ENCODE measurements around the gene CAND2. TPM values are rescaled to one million over a fixed set of nuclear protein-coding genes. Genes with fewer than 3 reads are reported as not detected.
"Not testable (repeated sequence)": the region's sequence is repeated elsewhere in the genome, so short reads cannot be mapped to it uniquely, and the experiment has no call there.

CAND2 gene
- total RNA-seq, 4 donors from 2014 or later: 2.2 to 6.8 (median 4.9) TPM

DNA sequence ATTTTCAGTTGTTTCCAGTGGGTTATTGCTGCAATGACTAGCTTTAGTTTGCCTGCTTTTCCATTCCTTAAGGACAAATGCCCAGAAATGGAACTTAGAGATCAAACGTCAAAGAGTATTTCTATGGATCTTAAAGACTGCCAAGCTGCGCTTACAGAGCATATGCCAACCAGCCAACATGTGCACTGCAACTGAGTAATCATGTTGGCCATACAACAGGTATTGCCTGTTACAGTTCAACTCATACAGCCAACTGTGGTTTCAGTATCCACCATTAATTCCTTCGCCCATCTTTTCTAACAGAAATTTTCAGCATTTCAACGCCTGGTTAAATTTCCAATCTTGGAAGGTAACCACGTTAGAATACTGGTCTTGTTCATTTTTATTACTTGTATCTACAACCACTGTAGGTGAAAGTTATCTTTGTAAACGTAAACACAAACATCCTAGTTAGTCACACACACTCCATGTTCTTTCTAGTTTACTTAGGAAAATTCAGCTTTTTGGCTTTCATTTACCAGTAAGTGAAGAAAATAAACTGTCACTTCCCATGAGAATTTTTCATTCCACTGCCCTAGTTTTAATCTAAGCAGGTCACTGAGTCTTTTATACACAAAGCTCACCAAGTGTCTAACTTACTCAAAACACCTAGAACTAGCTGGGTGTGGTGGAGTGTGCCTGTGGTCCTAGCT, 41.0 kb downstream of the CAND2 start:
- TF ChIP-seq, protein P1, sequence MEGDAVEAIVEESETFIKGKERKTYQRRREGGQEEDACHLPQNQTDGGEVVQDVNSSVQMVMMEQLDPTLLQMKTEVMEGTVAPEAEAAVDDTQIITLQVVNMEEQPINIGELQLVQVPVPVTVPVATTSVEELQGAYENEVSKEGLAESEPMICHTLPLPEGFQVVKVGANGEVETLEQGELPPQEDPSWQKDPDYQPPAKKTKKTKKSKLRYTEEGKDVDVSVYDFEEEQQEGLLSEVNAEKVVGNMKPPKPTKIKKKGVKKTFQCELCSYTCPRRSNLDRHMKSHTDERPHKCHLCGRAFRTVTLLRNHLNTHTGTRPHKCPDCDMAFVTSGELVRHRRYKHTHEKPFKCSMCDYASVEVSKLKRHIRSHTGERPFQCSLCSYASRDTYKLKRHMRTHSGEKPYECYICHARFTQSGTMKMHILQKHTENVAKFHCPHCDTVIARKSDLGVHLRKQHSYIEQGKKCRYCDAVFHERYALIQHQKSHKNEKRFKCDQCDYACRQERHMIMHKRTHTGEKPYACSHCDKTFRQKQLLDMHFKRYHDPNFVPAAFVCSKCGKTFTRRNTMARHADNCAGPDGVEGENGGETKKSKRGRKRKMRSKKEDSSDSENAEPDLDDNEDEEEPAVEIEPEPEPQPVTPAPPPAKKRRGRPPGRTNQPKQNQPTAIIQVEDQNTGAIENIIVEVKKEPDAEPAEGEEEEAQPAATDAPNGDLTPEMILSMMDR (IDR thresholded peaks at IDR 0.05): no peak
- no peak for DNase-seq (ENCODE audit: low spot score)
- ATAC-seq (ENCODE audit: low FRiP score): no peak

DNA sequence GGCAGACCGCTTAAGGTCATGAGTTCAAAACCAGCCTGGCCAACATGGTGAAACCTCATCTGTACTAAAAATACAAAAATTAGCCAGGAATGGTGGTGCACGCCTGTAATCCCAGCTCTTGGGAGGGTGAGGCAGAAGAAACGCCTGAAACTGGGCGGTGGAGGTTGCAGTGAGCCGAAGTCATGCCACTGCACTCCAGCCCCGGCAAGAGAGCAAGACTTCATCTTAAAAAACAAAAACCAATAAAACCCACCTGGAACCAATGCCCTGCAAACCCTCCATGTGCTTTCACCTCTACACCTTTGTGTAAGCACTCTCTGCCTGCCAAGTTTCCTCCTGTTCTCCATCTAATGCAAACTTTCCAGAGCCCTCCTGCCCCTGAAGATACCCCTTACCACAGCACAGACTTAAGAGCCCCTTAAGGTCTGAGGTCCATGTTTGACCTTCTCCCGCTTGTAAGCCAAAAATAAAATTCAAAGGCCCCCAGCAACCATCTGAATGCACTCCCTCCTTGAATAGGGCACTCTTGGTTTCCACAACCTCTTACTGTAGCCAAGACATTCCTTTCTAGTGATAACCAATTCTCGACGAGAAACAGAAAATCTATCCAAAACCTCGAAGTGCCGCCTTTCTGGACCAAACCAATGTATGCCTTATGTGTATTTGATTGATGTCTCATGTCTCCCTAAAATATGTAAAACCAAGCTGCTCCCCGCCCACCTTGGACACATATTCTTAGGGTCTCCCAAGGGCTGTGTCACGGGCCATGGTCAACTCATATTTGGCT, 41.9 kb downstream of the CAND2 start:
- ATAC-seq (ENCODE audit: low FRiP score): no peak
- no peak for DNase-seq (ENCODE audit: low spot score)
- TF ChIP-seq, protein P1 (IDR thresholded peaks at IDR 0.05): no peak

DNA sequence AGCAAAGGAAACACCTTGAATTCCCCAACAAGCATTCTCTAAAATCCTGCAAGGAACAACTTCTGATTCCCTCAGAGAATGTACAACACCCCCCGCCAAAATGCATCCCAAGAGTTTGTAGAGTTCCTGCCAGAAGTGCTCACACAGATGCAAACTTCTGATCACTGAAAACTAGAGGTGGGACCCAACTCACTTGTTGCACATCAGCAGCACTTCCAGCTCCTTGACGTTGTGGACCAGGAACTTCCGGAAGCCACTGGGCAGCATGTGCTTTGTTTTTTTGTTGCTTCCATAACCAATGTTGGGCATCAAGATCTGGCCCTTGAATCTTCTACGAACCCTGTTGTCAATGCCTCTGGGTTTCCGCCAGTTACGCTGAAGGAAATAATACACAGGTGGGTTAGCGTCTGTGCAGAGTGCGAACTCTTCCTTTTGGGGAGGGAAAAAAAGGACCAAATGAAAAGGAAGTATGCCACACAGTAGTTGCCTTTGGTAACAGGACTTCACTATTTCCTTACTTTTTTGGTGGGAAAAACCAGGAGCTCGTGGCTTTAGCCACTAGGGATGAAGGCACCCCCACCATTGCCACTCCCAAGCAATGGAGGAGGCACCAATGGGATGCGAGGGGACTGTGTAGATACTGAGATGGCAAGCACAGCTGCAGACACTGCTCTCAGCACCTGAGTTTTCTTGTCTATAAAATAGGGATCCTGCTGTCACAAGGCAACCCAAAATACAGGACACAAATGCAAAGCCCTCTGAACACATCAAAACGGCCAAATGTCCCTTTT, 42.9 kb downstream of the CAND2 start:
- ATAC-seq (ENCODE audit: low FRiP score) (no peak), DNase-seq (ENCODE audit: low spot score) (no peak)
- TF ChIP-seq, protein P1 (IDR thresholded peaks at IDR 0.05): no peak

DNA sequence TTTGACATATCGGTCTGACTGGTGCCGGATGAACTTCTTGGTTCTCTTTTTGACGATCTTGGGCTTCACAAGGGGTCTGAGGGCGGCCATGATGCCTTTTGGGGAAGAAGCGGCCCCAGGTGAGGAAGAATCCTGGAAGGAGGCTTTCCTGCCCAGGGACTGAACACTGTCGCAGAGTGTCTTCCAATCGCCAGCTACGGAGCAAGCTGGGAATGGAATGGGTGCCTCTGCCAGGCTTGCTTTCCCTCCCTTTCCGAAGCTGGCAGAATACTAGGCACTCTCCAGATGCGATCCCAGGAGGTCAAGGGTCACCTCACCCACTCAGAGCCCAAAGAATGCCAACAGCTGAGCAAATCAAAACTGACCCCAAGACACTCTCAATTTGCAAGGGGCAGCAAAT, 43.7 kb downstream of the CAND2 start:
- not testable (repeated sequence) for ATAC-seq (ENCODE audit: low FRiP score); DNase-seq (ENCODE audit: low spot score)

DNA sequence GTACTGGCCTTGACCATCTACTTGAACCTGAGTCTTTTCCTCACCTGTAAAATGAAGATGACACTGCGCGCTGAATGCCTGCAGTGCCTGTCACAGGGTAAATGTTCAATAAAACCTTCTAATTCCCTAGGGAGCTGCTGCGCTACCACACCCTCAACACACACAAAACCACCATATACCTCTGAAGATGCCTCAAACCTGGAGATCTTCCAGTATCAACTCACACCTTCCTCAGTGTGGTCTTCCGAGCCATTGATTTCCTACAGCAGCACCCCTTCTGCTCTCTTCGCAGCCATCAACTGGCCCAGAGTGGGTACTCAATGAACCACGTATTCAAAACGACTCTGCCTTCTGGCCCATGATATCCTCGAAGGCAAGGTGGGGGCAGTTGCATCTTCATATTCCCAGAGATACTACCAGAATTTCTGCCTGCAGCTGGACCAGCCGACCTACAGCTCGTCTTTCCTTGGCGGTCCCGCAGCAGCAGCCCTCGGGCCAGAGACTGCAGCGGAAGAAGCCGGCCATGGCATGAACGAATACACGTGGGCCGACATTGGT, 44.2 kb downstream of the CAND2 start:
- ATAC-seq (ENCODE audit: low FRiP score) (no peak), DNase-seq (ENCODE audit: low spot score) (no peak)
- TF ChIP-seq, protein P1 (IDR thresholded peaks at IDR 0.05): no peak

DNA sequence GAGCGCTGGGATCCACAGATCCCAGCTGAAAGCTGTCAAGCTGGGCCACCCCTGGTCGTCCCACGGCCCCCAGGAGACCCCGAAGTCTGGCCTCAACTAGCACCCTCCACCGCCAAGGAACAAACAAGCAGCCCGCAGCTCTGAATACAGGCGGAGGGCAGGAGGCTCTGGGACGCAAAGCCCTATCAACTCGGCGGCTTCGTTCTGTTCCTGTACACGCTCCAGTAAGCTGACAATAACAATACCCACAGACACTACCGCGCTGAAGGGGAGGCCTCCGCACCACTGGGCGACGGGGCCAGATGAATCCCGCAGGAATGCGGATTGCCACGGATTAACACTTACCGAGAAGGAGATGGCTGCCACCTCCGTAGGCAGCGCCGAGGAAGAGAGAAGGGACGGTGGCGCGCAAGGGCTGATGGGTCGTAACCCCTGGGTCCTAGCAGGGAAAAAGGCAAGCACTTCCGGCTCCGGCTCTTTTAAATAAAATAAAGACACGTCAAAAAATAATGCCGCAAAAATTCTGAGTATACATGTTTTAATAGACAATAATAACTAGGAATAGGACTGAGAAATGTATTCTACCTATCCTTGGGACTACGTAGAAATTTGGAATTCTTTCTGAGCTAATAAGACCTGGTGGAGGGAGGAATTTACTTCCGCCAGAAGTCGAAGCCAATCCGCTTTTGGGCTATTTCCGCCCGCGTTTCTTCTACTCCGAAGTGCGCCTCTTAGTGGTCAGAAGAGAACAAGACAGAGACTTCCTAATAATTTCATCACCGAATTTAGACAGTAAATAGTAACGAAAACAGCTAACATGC, 44.9 kb downstream of the CAND2 start, which contains the start of gene RPL32:
Gene RPL32, minus strand, starts transcription at position 417 of the 821 bp plus-strand sequence. CDS start 1,328 bp downstream, outside the sequence.
- DNase-seq (ENCODE audit: low spot score): peak; percentile 54
- TF ChIP-seq, protein P1 (IDR thresholded peaks at IDR 0.05): peak in 2 of 3 donors; percentile 20 to 29
- ATAC-seq (ENCODE audit: low FRiP score): peak; percentile 95
